ENCODE results near the gene EIF1.

Gene EIF1

DNA sequence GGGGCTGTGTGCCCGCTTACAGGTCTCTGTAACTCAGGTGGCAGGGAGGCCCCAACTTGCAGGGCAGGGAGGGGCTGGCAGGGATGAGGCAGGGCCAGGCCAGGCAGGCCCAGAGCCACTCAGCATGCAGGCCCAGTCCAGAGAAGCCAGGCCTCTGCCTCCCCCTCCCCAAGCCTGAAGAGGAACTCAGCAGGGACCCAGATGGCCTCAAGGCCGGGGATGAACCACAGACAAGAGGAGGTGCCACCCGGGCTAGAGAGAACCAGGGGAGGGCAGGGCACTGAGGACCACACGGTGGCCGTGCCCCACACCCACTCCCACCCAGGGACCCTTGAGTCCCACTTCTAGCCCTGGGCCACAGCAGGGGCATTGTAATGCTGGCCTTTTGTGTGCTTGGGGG, 29.8 kb upstream of the EIF1 start:
- Histone ChIP-seq H3K36me3 (replicated peaks; ENCODE audit: insufficient read depth, low read length) (no peaks in the 10 kb centered on the region), H3F3A (ENCODE audit: insufficient read depth, low read length) (no peaks in the 10 kb centered on the region), H3K4me3 (ENCODE audit: low read length) (no peak overlapping the region), H3K79me2 (ENCODE audit: low read length) (no peaks in the 10 kb centered on the region), H3K4me1 (ENCODE audit: low read length) (peaks cover 3% of the 10 kb centered on the region; the same call in 1 of the 2 replicates), H3K4me2 (ENCODE audit: low read depth, low read length) (no peak overlapping the region), H3K9ac (ENCODE audit: low read length) (no peak overlapping the region), H3K9me3 (replicated peaks; ENCODE audit: insufficient read depth, low read length) (no peaks in the 10 kb centered on the region), H2AFZ (ENCODE audit: low read length) (no peak overlapping the region), H3K9me2 (replicated peaks; ENCODE audit: insufficient read depth, low read length) (no peaks in the 10 kb centered on the region), H3K27me3 (replicated peaks; ENCODE audit: insufficient read depth, low read length) (no peaks in the 10 kb centered on the region), H4K20me1 (ENCODE audit: insufficient read depth, low read length) (no peaks in the 10 kb centered on the region), H3K27ac (ENCODE audit: low read length) (no peak overlapping the region)
- TF ChIP-seq EZH2phosphoT487 (IDR thresholded peaks at IDR 0.05; ENCODE audit: low read length) (no peak), EZH2 (optimal IDR thresholded peaks at IDR 0.05; ENCODE audit: low read depth, low read length) (no peak)
- DNase-seq = no peak

DNA sequence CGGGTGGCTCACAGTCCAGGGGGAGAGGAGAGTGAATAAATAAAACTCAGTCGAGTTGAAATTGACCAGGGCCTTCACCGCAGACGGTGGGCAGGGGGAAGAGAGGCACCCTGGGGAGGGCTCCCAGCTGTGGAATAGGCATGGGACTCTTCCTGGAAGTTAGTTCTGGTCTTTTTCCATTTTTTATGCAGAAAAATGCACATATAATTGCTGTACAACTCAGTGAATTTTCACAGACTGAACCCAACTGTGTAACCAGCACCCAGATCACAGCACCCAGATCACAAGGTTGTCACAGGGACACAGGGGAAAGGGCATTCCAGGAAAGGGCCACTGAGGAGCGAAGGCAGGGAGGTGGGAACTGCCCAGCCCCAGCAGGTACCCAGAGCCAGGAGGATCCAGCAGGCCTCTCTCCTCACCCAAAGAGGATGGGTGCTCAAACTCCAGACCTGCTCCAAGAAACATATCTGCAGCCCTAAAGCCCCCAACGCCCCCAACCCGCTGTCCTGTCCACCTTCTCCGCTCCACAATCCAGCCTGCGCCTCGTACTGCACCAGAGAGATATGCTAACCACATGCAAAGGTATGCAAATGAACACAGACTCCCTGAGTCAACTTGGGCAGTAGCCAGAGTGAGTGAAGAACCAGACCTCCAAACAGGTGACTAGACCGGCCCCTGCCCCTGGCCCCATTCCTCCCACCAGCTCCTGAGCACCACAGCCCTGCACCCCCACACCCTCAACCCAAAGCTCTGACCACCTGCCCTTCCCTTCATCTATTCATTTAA, 29.1 kb upstream of the EIF1 start:
- Histone ChIP-seq H3K27ac (ENCODE audit: low read length) (no peak overlapping the region), H2AFZ (ENCODE audit: low read length) (no peak overlapping the region)

DNA sequence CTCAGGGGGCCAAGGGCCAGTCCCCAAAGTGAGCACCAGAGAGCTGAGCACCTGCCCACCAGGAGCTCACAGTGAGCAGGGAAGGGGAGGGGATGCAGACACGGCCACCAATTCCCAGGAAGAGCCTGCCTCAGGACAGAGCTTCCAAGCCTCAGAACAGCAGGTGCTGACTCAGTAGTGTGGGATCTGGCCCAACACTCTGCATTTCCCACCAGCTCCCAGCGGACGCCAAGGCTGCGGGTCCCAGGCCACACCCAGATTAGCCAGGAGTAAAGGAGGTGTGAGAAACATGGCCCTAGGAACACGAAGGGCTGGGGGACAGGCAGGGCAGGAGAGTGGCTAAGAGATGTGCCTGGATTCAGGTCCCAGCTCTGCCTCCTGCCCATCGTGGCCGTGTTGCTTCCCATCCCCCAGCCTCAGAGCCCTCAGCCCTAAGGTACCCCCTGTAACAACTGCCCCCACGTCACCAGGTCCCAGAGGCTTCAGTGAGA, 28.4 kb upstream of the EIF1 start:
- TF ChIP-seq EZH2 (optimal IDR thresholded peaks at IDR 0.05; ENCODE audit: low read depth, low read length) (no peak), EZH2phosphoT487 (IDR thresholded peaks at IDR 0.05; ENCODE audit: low read length) (no peak)
- TF ChIP-seq, protein P1, sequence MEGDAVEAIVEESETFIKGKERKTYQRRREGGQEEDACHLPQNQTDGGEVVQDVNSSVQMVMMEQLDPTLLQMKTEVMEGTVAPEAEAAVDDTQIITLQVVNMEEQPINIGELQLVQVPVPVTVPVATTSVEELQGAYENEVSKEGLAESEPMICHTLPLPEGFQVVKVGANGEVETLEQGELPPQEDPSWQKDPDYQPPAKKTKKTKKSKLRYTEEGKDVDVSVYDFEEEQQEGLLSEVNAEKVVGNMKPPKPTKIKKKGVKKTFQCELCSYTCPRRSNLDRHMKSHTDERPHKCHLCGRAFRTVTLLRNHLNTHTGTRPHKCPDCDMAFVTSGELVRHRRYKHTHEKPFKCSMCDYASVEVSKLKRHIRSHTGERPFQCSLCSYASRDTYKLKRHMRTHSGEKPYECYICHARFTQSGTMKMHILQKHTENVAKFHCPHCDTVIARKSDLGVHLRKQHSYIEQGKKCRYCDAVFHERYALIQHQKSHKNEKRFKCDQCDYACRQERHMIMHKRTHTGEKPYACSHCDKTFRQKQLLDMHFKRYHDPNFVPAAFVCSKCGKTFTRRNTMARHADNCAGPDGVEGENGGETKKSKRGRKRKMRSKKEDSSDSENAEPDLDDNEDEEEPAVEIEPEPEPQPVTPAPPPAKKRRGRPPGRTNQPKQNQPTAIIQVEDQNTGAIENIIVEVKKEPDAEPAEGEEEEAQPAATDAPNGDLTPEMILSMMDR (IDR thresholded peaks at IDR 0.05; ENCODE audit: low read length) = no peak
- Histone ChIP-seq H3F3A (ENCODE audit: insufficient read depth, low read length) (peaks cover 8% of the 10 kb centered on the region; the same call in 1 of the 2 replicates), H2AFZ (ENCODE audit: low read length) (no peak overlapping the region)

More for the DNA sequence above, 29.1 kb upstream of the EIF1 start:
- no peak for DNase-seq
- Histone ChIP-seq H3K9ac (ENCODE audit: low read length) (no peak overlapping the region), H3K9me3 (replicated peaks; ENCODE audit: insufficient read depth, low read length) (no peaks in the 10 kb centered on the region), H3K4me3 (ENCODE audit: low read length) (no peak overlapping the region), H3K36me3 (replicated peaks; ENCODE audit: insufficient read depth, low read length) (no peaks in the 10 kb centered on the region), H3K4me1 (ENCODE audit: low read length) (no peaks in the 10 kb centered on the region), H3K79me2 (ENCODE audit: low read length) (no peaks in the 10 kb centered on the region), H4K20me1 (ENCODE audit: insufficient read depth, low read length) (no peaks in the 10 kb centered on the region), H3K27me3 (replicated peaks; ENCODE audit: insufficient read depth, low read length) (no peaks in the 10 kb centered on the region), H3F3A (ENCODE audit: insufficient read depth, low read length) (peaks cover 5% of the 10 kb centered on the region; the same call in 1 of the 2 replicates), H3K4me2 (ENCODE audit: low read depth, low read length) (no peak overlapping the region), H3K9me2 (replicated peaks; ENCODE audit: insufficient read depth, low read length) (no peaks in the 10 kb centered on the region)
- no peak for TF ChIP-seq EZH2 (optimal IDR thresholded peaks at IDR 0.05; ENCODE audit: low read depth, low read length)
- no peak for TF ChIP-seq EZH2phosphoT487 (IDR thresholded peaks at IDR 0.05; ENCODE audit: low read length)

DNA sequence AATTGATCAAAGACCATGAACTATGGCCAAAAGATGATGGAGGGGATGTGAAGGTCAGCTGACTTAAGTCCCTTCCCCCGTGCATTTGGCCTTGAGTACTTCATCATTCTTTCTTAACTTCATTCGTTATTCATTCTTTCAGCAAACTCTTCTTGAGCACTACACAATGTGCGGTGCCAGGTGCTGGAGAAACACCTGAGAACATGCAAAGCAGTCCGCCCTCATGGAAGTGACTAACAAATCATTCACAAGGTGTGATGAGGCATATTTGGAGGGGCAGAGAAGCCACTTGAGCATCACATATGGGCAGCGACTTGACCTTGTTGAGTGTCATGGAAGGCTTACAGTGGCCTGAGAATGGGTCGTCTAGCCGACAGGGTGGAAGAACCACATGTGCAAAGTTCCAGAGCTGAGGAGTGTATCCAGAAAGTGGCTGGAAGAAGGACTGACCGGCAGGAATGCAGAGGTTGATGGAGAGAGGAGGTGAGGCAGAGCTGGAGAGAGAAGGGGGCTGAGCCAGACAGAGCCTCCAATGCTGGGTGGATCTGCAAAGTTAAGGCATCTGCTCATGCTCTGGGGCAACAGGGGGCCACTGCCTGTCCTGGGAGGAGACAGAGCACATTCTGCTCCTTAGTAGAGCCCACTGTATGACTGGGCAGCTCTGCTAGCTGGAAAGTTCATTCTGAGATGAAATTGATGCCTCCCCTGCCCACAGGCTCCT, 25.1 kb upstream of the EIF1 start:
- H3K36me3 ChIP-seq (replicated peaks; ENCODE audit: insufficient read depth, low read length) = no peaks in the 10 kb centered on the region
- no peaks in the 10 kb centered on the region for H3K9me3 ChIP-seq (replicated peaks; ENCODE audit: insufficient read depth, low read length)
- H3K27me3 ChIP-seq (replicated peaks; ENCODE audit: insufficient read depth, low read length) = no peaks in the 10 kb centered on the region
- no peak overlapping the region for H3K9ac ChIP-seq (ENCODE audit: low read length)
- TF ChIP-seq EZH2 (optimal IDR thresholded peaks at IDR 0.05; ENCODE audit: low read depth, low read length) (no peak), EZH2phosphoT487 (IDR thresholded peaks at IDR 0.05; ENCODE audit: low read length) (no peak)
- TF ChIP-seq, protein P1 (IDR thresholded peaks at IDR 0.05; ENCODE audit: low read length) = no peak
- no peak for DNase-seq
- no peaks in the 10 kb centered on the region for H3K79me2 ChIP-seq (ENCODE audit: low read length)
- H2AFZ ChIP-seq (ENCODE audit: low read length) = no peak overlapping the region
- H3K4me1 ChIP-seq (ENCODE audit: low read length) = peaks cover 10% of the 10 kb centered on the region
- H3K9me2 ChIP-seq (replicated peaks; ENCODE audit: insufficient read depth, low read length) = no peaks in the 10 kb centered on the region
- no peak overlapping the region for H3K27ac ChIP-seq (ENCODE audit: low read length)
- H4K20me1 ChIP-seq (ENCODE audit: insufficient read depth, low read length) = no peaks in the 10 kb centered on the region
- H3K4me2 ChIP-seq (ENCODE audit: low read depth, low read length) = no peak overlapping the region
- H3F3A ChIP-seq (ENCODE audit: insufficient read depth, low read length) = peaks cover 32% of the 10 kb centered on the region
- no peak overlapping the region for H3K4me3 ChIP-seq (ENCODE audit: low read length)

More for the DNA sequence above, 28.4 kb upstream of the EIF1 start:
- no peaks in the 10 kb centered on the region for H3K27me3 ChIP-seq (replicated peaks; ENCODE audit: insufficient read depth, low read length)
- no peak overlapping the region for H3K4me2 ChIP-seq (ENCODE audit: low read depth, low read length)
- no peak overlapping the region for H3K9ac ChIP-seq (ENCODE audit: low read length)
- no peak overlapping the region for H3K4me3 ChIP-seq (ENCODE audit: low read length)
- H3K4me1 ChIP-seq (ENCODE audit: low read length) = no peaks in the 10 kb centered on the region
- H3K79me2 ChIP-seq (ENCODE audit: low read length) = no peaks in the 10 kb centered on the region
- no peaks in the 10 kb centered on the region for H3K9me3 ChIP-seq (replicated peaks; ENCODE audit: insufficient read depth, low read length)
- no peaks in the 10 kb centered on the region for H3K36me3 ChIP-seq (replicated peaks; ENCODE audit: insufficient read depth, low read length)
- no peaks in the 10 kb centered on the region for H4K20me1 ChIP-seq (ENCODE audit: insufficient read depth, low read length)
- DNase-seq = no peak
- H3K9me2 ChIP-seq (replicated peaks; ENCODE audit: insufficient read depth, low read length) = no peaks in the 10 kb centered on the region
- H3K27ac ChIP-seq (ENCODE audit: low read length) = no peak overlapping the region
